GM23338 (cell line): Measurements from ENCODE around the gene SEPTIN6. TPM values are rescaled to one million over a fixed set of nuclear protein-coding genes. Genes with fewer than 3 reads are reported as not detected.

Experiments
- ATAC-seq: fragments of 200-7000 bp; cut with Tn5 transposase; 3 replicates; pipeline ENCODE4 v1.9.1; 2020
- DNase-seq: peaks from one replicate; pipeline ENCODE4 v3.0.0-alpha.2; 2015; ENCODE audit warnings: low spot score
- H2AFZ ChIP-seq: fragments of 200-600 bp; sonication (generic); 2 replicates; pipeline ENCODE4 v1.8.0; 2016; ENCODE audit warnings: antibody characterized with exemption, mild to moderate bottlenecking, moderate library complexity
- H3F3A ChIP-seq: fragments of 200-600 bp; sonication (generic); replicated peaks from 2 replicates; pipeline ENCODE4 v1.8.0; 2017; ENCODE audit warnings: antibody characterized with exemption, mixed run types, low read depth
- H3K27ac ChIP-seq: fragments of 200-600 bp; sonication (generic); 2 replicates; pipeline ENCODE4 v1.6.1; 2016; ENCODE audit warnings: low read depth
- H3K27me3 ChIP-seq: fragments of 200-600 bp; sonication (generic); 2 replicates; pipeline ENCODE4 v1.8.0; 2016; ENCODE audit warnings: mild to moderate bottlenecking, mixed run types, moderate library complexity; ENCODE audit not compliant: insufficient read depth
- H3K36me3 ChIP-seq: fragments of 200-600 bp; sonication (generic); 2 replicates; pipeline ENCODE4 v1.8.0; 2016; ENCODE audit warnings: mild to moderate bottlenecking; ENCODE audit not compliant: insufficient read depth
- H3K4me1 ChIP-seq: fragments of 200-600 bp; sonication (generic); 2 replicates; pipeline ENCODE4 v1.8.0; 2016; ENCODE audit warnings: mild to moderate bottlenecking, moderate library complexity; ENCODE audit not compliant: insufficient read depth
- H3K4me2 ChIP-seq: fragments of 200-600 bp; sonication (generic); 2 replicates; pipeline ENCODE4 v1.7.1; 2017; ENCODE audit warnings: mixed run types
- H3K4me3 ChIP-seq: fragments of 200-600 bp; sonication (generic); 2 replicates; pipeline ENCODE4 v1.6.1; 2016; ENCODE audit warnings: mixed run types
- H3K79me2 ChIP-seq: fragments of 200-600 bp; sonication (generic); replicated peaks from 2 replicates; pipeline ENCODE4 v1.8.0; 2017; ENCODE audit warnings: mild to moderate bottlenecking; ENCODE audit not compliant: insufficient read depth
- H3K9me2 ChIP-seq: fragments of 200-600 bp; sonication (generic); 2 replicates; pipeline ENCODE4 v1.8.0; 2017; ENCODE audit not compliant: insufficient read depth
- H4K20me1 ChIP-seq: fragments of 200-600 bp; sonication (generic); replicated peaks from 2 replicates; pipeline ENCODE4 v1.8.0; 2017; ENCODE audit warnings: mild to moderate bottlenecking; ENCODE audit not compliant: insufficient read depth
- H3K27ac Mint-ChIP-seq: 2 replicates; pipeline ENCODE4 v1.8.0; 2020; ENCODE audit warnings: inconsistent platforms, mild to moderate bottlenecking, moderate library complexity, mixed read lengths
- H3K27me3 Mint-ChIP-seq: 3 replicates; pipeline ENCODE4 v1.8.0; 2022; ENCODE audit warnings: low read depth, mild to moderate bottlenecking, moderate library complexity, mixed read lengths, inconsistent platforms; ENCODE audit not compliant: insufficient read depth, poor library complexity
- H3K36me3 Mint-ChIP-seq: 3 replicates; pipeline ENCODE4 v1.8.0; 2021; ENCODE audit warnings: low read depth, mild to moderate bottlenecking, inconsistent platforms, moderate library complexity, mixed read lengths
- H3K4me1 Mint-ChIP-seq: 3 replicates; pipeline ENCODE4 v1.8.0; 2020; ENCODE audit warnings: mild to moderate bottlenecking, inconsistent platforms, mixed read lengths
- H3K4me3 Mint-ChIP-seq: 3 replicates; pipeline ENCODE4 v1.8.0; 2021; ENCODE audit warnings: moderate library complexity, mild to moderate bottlenecking, inconsistent platforms, mixed read lengths
- H3K9me3 Mint-ChIP-seq: 3 replicates; pipeline ENCODE4 v1.8.0; 2020; ENCODE audit warnings: moderate library complexity, mild to moderate bottlenecking, inconsistent platforms, mixed read lengths
- CREB1 ChIP-seq: fragments of 250-450 bp; sonication (Bioruptor Pico); IDR thresholded peaks from 2 replicates; pipeline ENCODE4 v1.5.0; 2020; ENCODE audit warnings: low read depth, mild to moderate bottlenecking, moderate library complexity
- CTCF ChIP-seq, 2 experiments: fragments of 200-600 bp in 1 of 2; sonication (generic) in 1 of 2; conservative IDR thresholded peaks; 2 replicates each; pipeline versions ENCODE4 v1.5.1 to v1.6.1; 2016 to 2017; ENCODE audit warnings: antibody characterized with exemption in 2 of 2, low read depth in 2 of 2, mild to moderate bottlenecking in 2 of 2, moderate library complexity in 1 of 2
- EZH2 ChIP-seq: fragments of 200-600 bp; sonication (generic); IDR thresholded peaks from one replicate; pipeline ENCODE4 v1.8.0; 2017; ENCODE audit warnings: antibody characterized with exemption, mild to moderate bottlenecking, low read depth; ENCODE audit not compliant: unreplicated experiment
- EZH2phosphoT487 ChIP-seq: fragments of 200-600 bp; sonication (generic); IDR thresholded peaks from one replicate; pipeline ENCODE4 v1.8.1; 2018; ENCODE audit warnings: antibody characterized with exemption; ENCODE audit not compliant: unreplicated experiment
- NANOG ChIP-seq: IDR thresholded peaks from 2 replicates; pipeline ENCODE4 v1.6.1; 2016; ENCODE audit warnings: antibody characterized with exemption, borderline replicate concordance
- POLR2AphosphoS5 ChIP-seq: IDR thresholded peaks from 2 replicates; pipeline ENCODE4 v1.6.1; 2016; ENCODE audit warnings: antibody characterized with exemption, low read depth
- REST ChIP-seq: IDR thresholded peaks from one replicate; pipeline ENCODE4 v1.6.1; 2018; ENCODE audit warnings: antibody characterized with exemption; ENCODE audit not compliant: unreplicated experiment
- STAT1 ChIP-seq: IDR thresholded peaks from one replicate; pipeline ENCODE4 v1.6.1; 2016; ENCODE audit warnings: antibody characterized with exemption; ENCODE audit not compliant: unreplicated experiment
- ZNF114 ChIP-seq: fragments of 250-450 bp; sonication (Bioruptor Pico); IDR thresholded peaks from 2 replicates; pipeline ENCODE4 v1.5.0; 2020; ENCODE audit warnings: mild to moderate bottlenecking, moderate library complexity
- ZNF331 ChIP-seq: fragments of 250-450 bp; sonication (Bioruptor Pico); IDR thresholded peaks from 2 replicates; pipeline ENCODE4 v1.5.0; 2020; ENCODE audit warnings: low read depth, mild to moderate bottlenecking, moderate library complexity
- polyA plus RNA-seq: library from polyadenylated mRNA; unstranded; fragments of >200 nt; fragmentation: Nextera tagmentation; extraction: Ambion mirVana; gene quantifications from 2 replicates; pipeline ENCODE4 v1.2.1, GENCODE V29; 2016
- total RNA-seq: library from RNA; depleted of rRNA; stranded (reverse); fragments of >200 nt; shearing (Covaris generic); gene quantifications from 2 replicates; pipeline ENCODE4 v1.2.3, GENCODE V29; 2014

The SEPTIN6 gene
- total and polyA plus RNA-seq, 2 experiments from 2014 or later = 37.0 to 43.6 TPM

GRCh38 chrX:119654112-119654531 lies 38.8 kb downstream of the SEPTIN6 start:
- Histone ChIP-seq H3K9me2 (no peaks in the 10 kb centered on the region), H3K36me3 (no peaks in the 10 kb centered on the region), H3K4me3 (no peak overlapping the region), H2AFZ (no peak overlapping the region), H3K27me3 (no peaks in the 10 kb centered on the region), H3K79me2 (no peaks in the 10 kb centered on the region), H3K4me1 (0 out of 2 replicates have a peak, but pooled peaks cover 3% of the 10 kb centered on the region), H3F3A (no peaks in the 10 kb centered on the region), H3K4me2 (no peak overlapping the region), H4K20me1 (no peaks in the 10 kb centered on the region), H3K27ac (no peak overlapping the region)
- TF ChIP-seq ZNF331 (CRISPR knock-in tag) = no peak
- TF ChIP-seq CTCF (conservative IDR thresholded peaks at IDR 0.05; ENCODE audit: low read depth in 2 of 2) = peak in 1 of 2 experiments; percentile 45; a peak in 2 of 4 replicates
- Mint-ChIP-seq H3K36me3 (peaks cover 13% of the 10 kb centered on the region; the same call in 2 of the 3 replicates), H3K4me3 (no peak overlapping the region), H3K9me3 (no peaks in the 10 kb centered on the region), H3K4me1 (peaks cover 20% of the 10 kb centered on the region), H3K27me3 (no peaks in the 10 kb centered on the region), H3K27ac (no peak overlapping the region; the same call in 1 of the 2 replicates)
- DNase-seq = peak; percentile 35
- ATAC-seq = peak; percentile 88

GRCh38 chrX:119648421-119648775 lies 44.6 kb downstream of the SEPTIN6 start:
- Histone ChIP-seq H2AFZ (no peak overlapping the region), H3K4me1 (no peaks in the 10 kb centered on the region), H3K9me2 (no peaks in the 10 kb centered on the region), H3K27me3 (no peaks in the 10 kb centered on the region), H3K36me3 (no peaks in the 10 kb centered on the region), H4K20me1 (no peaks in the 10 kb centered on the region), H3F3A (no peaks in the 10 kb centered on the region), H3K4me2 (no peak overlapping the region), H3K4me3 (no peak overlapping the region), H3K79me2 (no peaks in the 10 kb centered on the region), H3K27ac (no peak overlapping the region)
- H3K36me3 Mint-ChIP-seq = peaks cover 15% of the 10 kb centered on the region
- H3K27me3 Mint-ChIP-seq = peaks cover 1% of the 10 kb centered on the region
- DNase-seq = no peak
- no peak overlapping the region for H3K4me3 Mint-ChIP-seq
- no peaks in the 10 kb centered on the region for H3K4me1 Mint-ChIP-seq
- H3K27ac Mint-ChIP-seq = no peak overlapping the region
- no peaks in the 10 kb centered on the region for H3K9me3 Mint-ChIP-seq
- ATAC-seq = no peak
- TF ChIP-seq ZNF114 (CRISPR knock-in tag) (no peak), POLR2AphosphoS5 (no peak), CREB1 (CRISPR knock-in tag) (no peak), EZH2 (no peak), ZNF331 (CRISPR knock-in tag) (no peak), STAT1 (no peak), CTCF (conservative IDR thresholded peaks at IDR 0.05; ENCODE audit: low read depth in 2 of 2) (no peak), NANOG (no peak), EZH2phosphoT487 (no peak), REST (no peak)
